Esophagus (tissue), 2 donors: ENCODE measurements around the gene NR2E3. TPM values are rescaled to one million over a fixed set of nuclear protein-coding genes. Genes with fewer than 3 reads are reported as not detected.

Source experiments
- H3K27ac ChIP-seq, 2 donors: one replicate each; pipeline ENCODE4 v1.5.1; 2013; ENCODE audit warnings: low read depth in 2 of 2, mild to moderate bottlenecking in 2 of 2, inconsistent platforms in 1 of 2, low read length in 1 of 2, moderate library complexity in 1 of 2
- H3K27me3 ChIP-seq, 2 donors: one replicate each; pipeline ENCODE4 v1.6.1; 2013; ENCODE audit warnings: low read length in 2 of 2, control low read depth in 1 of 2, mild to moderate bottlenecking in 1 of 2; ENCODE audit not compliant: insufficient read depth in 2 of 2, control insufficient read depth in 1 of 2
- H3K36me3 ChIP-seq, 2 donors: one replicate each; pipeline ENCODE4 v1.6.1; 2013; ENCODE audit warnings: low read length in 1 of 2; ENCODE audit not compliant: control insufficient read depth in 2 of 2, insufficient read depth in 2 of 2
- H3K4me1 ChIP-seq, 2 donors: one replicate each; pipeline ENCODE4 v1.6.1; 2013; ENCODE audit warnings: low read length in 1 of 2; ENCODE audit not compliant: control insufficient read depth in 2 of 2, insufficient read depth in 2 of 2
- H3K4me3 ChIP-seq, 2 donors: one replicate each; pipeline ENCODE4 v1.5.1; 2013; ENCODE audit warnings: low read length in 2 of 2, mild to moderate bottlenecking in 2 of 2, low read depth in 1 of 2, moderate library complexity in 1 of 2
- H3K9me3 ChIP-seq, 2 donors: one replicate each; pipeline ENCODE4 v1.6.1; 2013; ENCODE audit warnings: mild to moderate bottlenecking in 2 of 2, low read depth in 1 of 2, low read length in 1 of 2, moderate library complexity in 1 of 2; ENCODE audit not compliant: control insufficient read depth in 2 of 2, insufficient read depth in 1 of 2
- WGBS, 2 donors: extraction: QIAGEN DNeasy Blood & Tissue Kit; methylation state at CpG; one replicate each; pipeline ENCODE4 v1.1.7; 2013; 5-methylcytosine and 5-hydroxymethylcytosine counted together
- polyA plus RNA-seq, 2 donors: library from polyadenylated mRNA; stranded (reverse); fragments of 200-250 nt; gene quantifications; one replicate each; pipeline ENCODE4 v1.2.3, GENCODE V29; 2013
- donor health status: healthy with polysubstance abuse.
- donor health status: Bipolar disorder and iron deficiency.

Gene NR2E3
- polyA plus RNA-seq, result 1 to 10 TPM in 1 of 2 donors, under 1 TPM in 1; 0.25 to 1.7 TPM

DNA sequence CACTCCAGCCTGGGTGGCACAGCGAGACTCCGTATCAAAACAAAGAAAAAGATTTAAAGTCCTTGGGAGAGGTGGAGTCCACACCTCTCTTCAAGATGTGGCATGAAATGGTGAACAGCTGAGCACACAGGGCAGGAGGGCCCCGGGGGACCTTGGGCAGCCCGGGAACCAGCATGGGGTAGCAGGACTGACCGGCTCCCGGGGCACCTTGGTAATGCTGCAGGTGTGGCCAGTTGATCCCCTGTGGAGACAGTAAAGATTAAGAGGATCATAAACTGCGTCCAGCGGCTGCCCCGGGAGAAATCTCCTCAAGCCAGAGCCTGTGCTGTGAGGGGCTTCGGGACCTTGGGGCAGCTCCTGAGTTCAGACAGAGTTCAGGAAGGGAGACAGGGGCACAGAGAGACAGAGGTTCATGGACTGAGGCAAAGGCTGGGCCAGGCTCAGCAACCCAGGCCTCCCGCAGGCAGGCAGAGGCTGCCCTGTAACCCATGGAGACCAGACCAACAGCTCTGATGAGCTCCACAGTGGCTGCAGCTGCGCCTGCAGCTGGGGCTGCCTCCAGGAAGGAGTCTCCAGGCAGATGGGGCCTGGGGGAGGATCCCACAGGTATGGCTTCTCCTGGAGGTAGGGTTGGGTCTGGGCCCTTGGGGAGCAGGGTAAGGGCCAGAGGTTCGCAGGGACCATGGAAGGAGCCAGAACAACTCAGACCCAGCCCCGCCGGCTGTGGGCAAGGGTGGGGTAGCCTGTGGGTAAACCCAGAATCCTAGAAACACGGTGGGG is at the start of gene NR2E3:
Gene NR2E3 (plus strand): TSS at position 299 of the 780 bp plus-strand sequence. CDS start 190 bp downstream, at position 489.
- Histone ChIP-seq H3K27me3 (no peaks in the 10 kb centered on the region), H3K9me3 (no peaks in the 10 kb centered on the region), H3K4me3 (no peak within 1 kb of the TSS), H3K4me1 (no peaks in the 10 kb centered on the region), H3K36me3 (no peaks in the 10 kb centered on the region), H3K27ac (no peak within 1 kb of the TSS)
- 74 to 83% methylated on average over 16 of the region's 16 CpGs for WGBS, 2 donors

DNA sequence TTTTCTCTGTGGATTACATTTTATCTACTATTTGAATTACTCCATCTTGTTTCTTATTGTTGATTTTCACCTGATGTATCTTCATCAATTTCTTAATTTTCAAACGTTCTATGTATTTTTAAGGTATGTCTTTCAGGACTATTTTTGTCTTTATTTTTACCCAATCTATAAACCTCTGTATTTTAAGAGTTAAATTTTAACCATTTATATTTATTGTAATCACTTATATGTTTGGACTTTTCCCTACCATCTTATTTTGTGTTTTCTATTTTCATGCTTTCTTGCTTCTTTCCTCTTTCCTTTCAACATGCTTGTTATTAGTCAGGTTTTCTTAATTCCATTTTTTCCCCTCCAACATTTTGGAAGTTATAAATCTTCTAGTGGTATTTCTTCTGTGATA is 49.5 kb upstream of the NR2E3 start:
- peaks cover 9 to 15% of the 10 kb centered on the region in 2 donors for H3K36me3 ChIP-seq
- 86 to 90% methylated on average over 1 of the region's 1 CpG for WGBS, 2 donors
- H3K27me3 ChIP-seq, result no peaks in the 10 kb centered on the region
- no peak overlapping the region for H3K4me3 ChIP-seq
- no peaks in the 10 kb centered on the region for H3K4me1 ChIP-seq
- no peak overlapping the region for H3K27ac ChIP-seq
- peaks cover 2 to 3% of the 10 kb centered on the region in 2 donors for H3K9me3 ChIP-seq

- WGBS, 2 donors, result 25 to 43% methylated on average over 3 of the region's 3 CpGs
Measured at GRCh38 chr15:71761649-71762048, 48.7 kb upstream of the NR2E3 start.

GRCh38 chr15:71768184-71768583 is 42.2 kb upstream of the NR2E3 start:
- Histone ChIP-seq H3K4me1 (no peaks in the 10 kb centered on the region), H3K27me3 (no peaks in the 10 kb centered on the region), H3K36me3 (peaks cover 8 to 9% of the 10 kb centered on the region in 2 donors), H3K27ac (no peak overlapping the region), H3K4me3 (no peak overlapping the region), H3K9me3 (no peaks in the 10 kb centered on the region)
- WGBS, 2 donors, result 88 to 90% methylated on average over 5 of the region's 5 CpGs

More at GRCh38 chr15:71761649-71762048, 48.7 kb upstream of the NR2E3 start:
- peaks cover 2 to 3% of the 10 kb centered on the region in 2 donors for H3K9me3 ChIP-seq
- H3K4me1 ChIP-seq, result no peaks in the 10 kb centered on the region
- H3K36me3 ChIP-seq, result peaks cover 7 to 15% of the 10 kb centered on the region in 2 donors
- H3K27ac ChIP-seq, result no peak overlapping the region
- no peak overlapping the region for H3K4me3 ChIP-seq
- no peaks in the 10 kb centered on the region for H3K27me3 ChIP-seq

GRCh38 chr15:71773206-71773859 is 37.0 kb upstream of the NR2E3 start:
- Histone ChIP-seq H3K36me3 (peaks cover 4 to 16% of the 10 kb centered on the region in 2 donors), H3K9me3 (no peaks in the 10 kb centered on the region), H3K27ac (no peak overlapping the region), H3K4me3 (no peak overlapping the region), H3K4me1 (no peaks in the 10 kb centered on the region), H3K27me3 (no peaks in the 10 kb centered on the region)
- WGBS, 2 donors, result 65 to 69% methylated on average over 1 of the region's 1 CpG

GRCh38 chr15:71775856-71776255 is 34.5 kb upstream of the NR2E3 start:
- no peak overlapping the region for H3K4me3 ChIP-seq
- no peaks in the 10 kb centered on the region for H3K9me3 ChIP-seq
- H3K27ac ChIP-seq, result no peak overlapping the region
- peaks cover 4 to 16% of the 10 kb centered on the region in 2 donors for H3K36me3 ChIP-seq
- no peaks in the 10 kb centered on the region for H3K4me1 ChIP-seq
- no peaks in the 10 kb centered on the region for H3K27me3 ChIP-seq

DNA sequence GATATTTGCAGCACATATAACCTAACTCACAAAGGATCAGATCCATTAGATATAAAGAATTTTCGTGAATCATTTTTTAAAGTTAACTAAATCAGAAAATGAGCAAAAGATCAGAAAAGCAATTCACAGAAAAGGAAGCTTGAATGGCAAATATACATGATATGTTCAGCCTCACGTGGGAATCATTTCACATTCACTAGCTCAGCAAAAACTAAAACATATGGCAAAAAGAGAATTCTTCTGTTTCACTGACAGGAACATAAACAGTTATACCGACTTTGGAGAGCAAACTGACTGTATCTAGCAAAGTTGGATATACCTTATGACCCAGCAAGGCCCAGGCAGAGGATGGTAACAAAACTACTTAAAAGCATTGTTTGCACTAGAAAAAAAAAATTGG is 34.0 kb upstream of the NR2E3 start:
- Histone ChIP-seq H3K4me3 (no peak overlapping the region), H3K9me3 (no peaks in the 10 kb centered on the region), H3K4me1 (no peaks in the 10 kb centered on the region), H3K36me3 (peaks cover 4 to 16% of the 10 kb centered on the region in 2 donors), H3K27ac (no peak overlapping the region), H3K27me3 (no peaks in the 10 kb centered on the region)
- 68 to 72% methylated on average over 3 of the region's 3 CpGs for WGBS, 2 donors

DNA sequence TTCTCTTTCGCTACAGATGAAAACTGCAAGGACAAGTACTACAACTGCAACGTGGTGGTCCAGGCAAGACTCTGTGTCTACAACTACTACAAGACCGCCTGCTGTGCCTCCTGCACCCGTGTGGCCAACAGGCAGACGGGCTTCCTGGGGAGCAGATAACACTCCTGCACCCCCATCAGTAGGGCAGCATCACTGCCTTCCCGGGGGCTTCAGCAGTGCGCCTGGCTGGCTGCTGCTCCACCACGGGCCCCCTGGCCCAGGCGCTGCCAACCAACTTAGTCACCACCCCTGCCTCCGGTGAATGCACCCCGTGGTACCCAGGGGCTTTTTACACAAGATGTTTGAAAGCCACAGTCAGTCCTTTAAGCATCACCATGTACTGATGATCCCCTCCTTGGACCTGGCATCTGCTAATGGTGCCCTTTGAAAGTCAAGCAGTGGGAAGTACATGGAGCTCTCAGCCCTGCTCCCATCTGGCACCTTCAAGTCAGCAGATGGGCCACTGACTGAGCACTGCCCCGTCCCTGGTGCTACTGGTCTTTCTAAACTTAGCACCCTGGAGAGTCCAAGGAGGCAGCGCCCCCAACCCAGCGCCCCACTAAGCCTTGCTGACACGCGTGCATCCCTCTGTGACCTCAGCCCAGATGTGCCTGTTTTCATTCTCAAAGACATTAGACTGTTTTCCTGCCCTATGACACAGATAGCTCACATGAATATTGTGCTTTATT is 33.0 kb upstream of the NR2E3 start:
- peaks cover 4 to 10% of the 10 kb centered on the region in 2 donors for H3K36me3 ChIP-seq
- no peak overlapping the region for H3K27ac ChIP-seq
- no peak overlapping the region for H3K4me3 ChIP-seq
- H3K9me3 ChIP-seq, result no peaks in the 10 kb centered on the region
- no peaks in the 10 kb centered on the region for H3K4me1 ChIP-seq
- WGBS, 2 donors, result 84 to 86% methylated on average over 16 of the region's 16 CpGs
- no peaks in the 10 kb centered on the region for H3K27me3 ChIP-seq

GRCh38 chr15:71779073-71779797 is 31.1 kb upstream of the NR2E3 start:
- WGBS, 2 donors, result 80 to 88% methylated on average over 6 of the region's 6 CpGs
- Histone ChIP-seq H3K4me1 (no peaks in the 10 kb centered on the region), H3K27ac (no peak overlapping the region), H3K9me3 (no peaks in the 10 kb centered on the region), H3K36me3 (peaks cover 4 to 10% of the 10 kb centered on the region in 2 donors), H3K27me3 (no peaks in the 10 kb centered on the region), H3K4me3 (no peak overlapping the region)
